GM12892 (cell line): Measurements from ENCODE around the gene PCSK6.

ENCODE experiments used
- POLR2AphosphoS5 ChIP-seq: IDR thresholded peaks from 2 replicates; pipeline ENCODE4 v1.6.1; 2011; ENCODE audit warnings: low read depth, low read length, control low read depth
- TAF1 ChIP-seq: IDR thresholded peaks from 2 replicates; pipeline ENCODE4 v1.6.1; 2011; ENCODE audit warnings: low read depth, mild to moderate bottlenecking, control low read depth, low read length, borderline replicate concordance

DNA sequence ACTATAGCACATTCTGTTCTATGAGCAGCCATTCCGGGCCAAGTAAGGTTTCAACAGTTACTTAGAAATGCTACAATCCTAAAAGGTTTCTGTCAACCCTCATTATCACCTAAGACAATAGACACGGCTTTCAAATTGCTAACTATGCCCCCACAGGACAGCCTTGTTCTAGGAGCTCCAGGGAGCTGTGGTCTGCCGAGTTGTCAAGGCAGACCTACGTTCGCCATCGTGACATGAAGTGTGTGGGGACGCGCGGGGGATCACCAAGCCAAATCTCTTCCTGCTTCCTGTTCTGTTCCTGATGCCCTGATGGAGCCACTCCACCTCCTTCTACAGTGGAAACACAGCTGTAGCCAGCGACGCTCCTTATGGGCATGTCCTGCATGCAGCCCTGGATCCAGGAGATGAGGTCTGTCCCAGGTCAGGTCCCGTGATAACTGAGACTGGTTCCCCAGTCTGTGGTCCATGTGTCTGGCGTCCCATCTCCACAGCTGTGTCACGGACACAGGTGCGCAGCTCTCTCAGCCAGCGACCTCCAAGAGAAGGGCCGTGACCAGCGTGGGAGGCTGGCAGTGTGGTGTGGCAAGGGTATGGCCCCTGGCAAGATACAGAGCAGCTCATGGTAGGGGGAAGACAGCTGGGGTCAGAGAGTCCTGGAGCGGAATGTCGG lies 82.8 kb downstream of the PCSK6 start:
- TF ChIP-seq TAF1 = no peak
- no peak for TF ChIP-seq POLR2AphosphoS5
